NCI-H345 (cell line): ENCODE data around the gene SNUPN.
"Not testable (repeated sequence)": the region's sequence is repeated elsewhere in the genome, so short reads cannot be mapped to it uniquely, and the experiment has no call there.

Experiments used
- DNase-seq: peaks from one replicate; lab custom pipeline; 2025; lab: John Stamatoyannopoulos, UW

Gene SNUPN

DNA sequence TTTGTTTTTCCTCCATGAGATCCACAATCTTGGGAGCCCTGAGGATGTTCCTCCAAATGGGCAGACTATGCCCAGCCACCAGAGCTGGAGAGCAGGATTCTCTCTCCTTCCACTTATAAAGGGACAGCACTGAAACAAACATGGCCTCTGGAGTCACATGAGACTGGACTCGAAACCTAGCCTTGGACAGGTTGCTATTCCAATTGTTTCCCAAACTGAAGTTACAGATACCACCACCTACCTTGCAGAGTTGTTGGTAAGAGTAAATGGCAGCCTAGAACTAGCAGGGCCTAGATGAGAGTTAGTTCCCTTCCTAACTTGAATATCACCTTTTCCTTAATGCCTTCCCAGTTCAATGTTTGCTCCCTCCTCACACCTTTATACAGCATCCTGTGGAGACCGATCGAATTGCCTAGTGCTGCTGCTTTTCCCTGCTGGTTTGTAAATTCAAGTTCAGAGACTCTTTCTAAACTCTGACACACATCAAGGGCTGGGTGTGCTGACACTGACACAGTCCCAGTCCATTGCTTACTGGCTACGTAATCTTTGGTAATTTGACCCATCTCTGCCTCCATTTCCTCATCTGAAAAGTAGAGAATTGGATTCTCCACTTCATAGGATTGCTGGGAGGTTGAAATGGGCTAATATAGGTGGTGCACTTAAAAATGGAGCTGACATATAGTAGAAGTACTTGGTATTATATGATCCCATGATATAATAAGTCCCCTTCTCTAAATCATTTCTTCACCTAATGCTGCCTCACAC, 11.9 kb upstream of the SNUPN start:
- DNase-seq: no peak

DNA sequence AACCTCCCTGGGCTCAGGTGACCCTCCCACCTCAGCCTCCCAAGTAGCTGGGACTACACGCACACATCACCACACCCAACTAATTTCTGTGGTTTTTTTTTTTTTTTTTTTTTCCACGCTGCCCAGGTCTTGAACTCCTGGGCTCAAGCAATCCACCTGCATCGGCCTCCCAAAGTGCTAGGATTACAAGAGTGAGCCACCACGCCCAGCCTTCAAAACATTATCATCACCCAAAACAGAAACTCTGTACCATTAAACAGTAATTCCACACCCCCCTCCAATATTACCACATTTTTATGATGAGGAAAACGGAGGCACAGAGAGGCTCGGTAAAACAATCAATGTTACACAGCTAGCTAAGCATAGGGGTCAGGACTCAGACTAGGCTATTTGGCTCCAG, 10.5 kb upstream of the SNUPN start:
- no peak for DNase-seq

DNA sequence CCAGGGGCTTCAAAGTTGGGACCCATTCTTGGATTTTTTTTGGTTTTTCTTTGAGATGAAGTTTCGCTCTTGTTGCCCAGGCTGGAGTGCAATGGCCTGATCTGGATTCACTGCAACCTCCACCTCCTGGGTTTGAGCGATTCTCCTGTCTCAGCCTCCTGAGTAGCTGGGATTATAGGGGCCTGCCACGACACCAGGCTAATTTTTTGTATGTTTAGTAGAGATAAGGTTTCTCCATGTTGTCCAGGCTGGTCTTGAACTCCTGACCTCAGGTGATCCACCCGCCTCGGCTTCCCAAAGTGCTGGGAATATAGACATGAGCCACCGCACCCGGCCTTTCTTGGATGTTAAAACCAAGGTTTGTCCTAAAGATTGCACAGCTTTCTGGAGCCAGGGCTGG, 8.4 kb upstream of the SNUPN start:
- DNase-seq: not testable (repeated sequence)

DNA sequence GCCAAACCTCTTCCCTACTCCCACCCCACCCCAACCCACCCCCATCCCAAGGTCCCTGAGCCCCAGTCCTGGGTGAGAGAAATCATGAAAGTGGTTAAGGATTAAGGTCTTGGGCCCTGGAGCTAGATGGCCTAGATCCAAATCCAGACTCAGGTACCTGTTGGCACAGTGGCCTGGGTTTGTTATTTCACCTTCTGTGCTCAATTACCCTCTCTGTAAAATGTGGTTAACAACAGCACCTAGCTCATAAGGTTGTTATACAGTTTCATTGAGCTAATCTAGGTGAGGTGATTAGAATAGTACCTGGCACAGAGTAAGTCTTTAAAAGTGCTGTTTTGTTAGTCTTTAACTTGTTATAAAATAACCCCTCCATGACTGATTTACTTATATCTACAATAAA, 6.4 kb upstream of the SNUPN start:
- DNase-seq: no peak

DNA sequence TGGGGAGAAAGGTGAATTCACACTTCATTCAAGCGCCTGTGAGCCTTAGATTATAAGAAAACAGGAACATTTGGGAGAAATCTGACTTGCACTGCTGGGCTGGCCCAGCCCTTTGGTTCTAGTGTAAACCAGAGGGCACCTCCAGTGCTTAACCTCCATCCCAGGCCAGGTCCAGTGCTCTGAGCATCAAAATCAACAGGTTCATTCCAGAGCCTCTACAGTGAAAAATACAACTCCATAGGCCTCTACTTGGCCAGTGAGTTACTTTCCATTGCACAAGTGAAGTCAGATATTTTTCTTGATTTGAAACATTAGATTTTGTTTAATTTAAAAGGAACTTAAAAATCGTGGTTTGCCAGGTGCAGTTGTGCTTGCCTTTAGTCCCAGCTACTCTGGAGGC, 3.0 kb downstream of the SNUPN start:
- DNase-seq: no peak

DNA sequence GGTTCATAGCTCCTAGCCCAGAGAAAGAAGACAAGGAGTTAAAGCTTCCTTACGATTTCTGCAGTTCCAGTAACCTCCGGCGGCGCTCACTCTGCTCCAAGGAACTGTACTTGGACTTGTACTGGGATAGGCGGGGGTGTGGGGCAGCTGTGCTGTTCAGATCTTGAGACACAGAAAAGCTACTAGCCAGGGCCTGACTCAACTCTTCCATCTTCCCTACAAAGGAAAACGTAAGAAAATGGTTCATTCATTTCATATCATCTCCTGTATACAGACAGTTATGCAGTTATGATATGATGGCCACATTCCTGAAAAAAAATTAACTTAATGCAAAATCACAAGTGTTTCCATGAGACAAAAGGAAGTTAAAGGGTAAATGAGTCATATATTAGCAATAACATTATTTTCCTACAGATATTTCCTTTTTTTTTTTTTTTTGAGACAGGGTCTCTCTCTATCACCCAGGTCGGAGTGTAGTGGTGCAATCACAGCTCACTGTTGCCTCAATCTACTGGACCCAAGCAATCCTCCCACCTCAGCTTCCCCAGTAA, 4.6 kb downstream of the SNUPN start:
- DNase-seq: no peak

DNA sequence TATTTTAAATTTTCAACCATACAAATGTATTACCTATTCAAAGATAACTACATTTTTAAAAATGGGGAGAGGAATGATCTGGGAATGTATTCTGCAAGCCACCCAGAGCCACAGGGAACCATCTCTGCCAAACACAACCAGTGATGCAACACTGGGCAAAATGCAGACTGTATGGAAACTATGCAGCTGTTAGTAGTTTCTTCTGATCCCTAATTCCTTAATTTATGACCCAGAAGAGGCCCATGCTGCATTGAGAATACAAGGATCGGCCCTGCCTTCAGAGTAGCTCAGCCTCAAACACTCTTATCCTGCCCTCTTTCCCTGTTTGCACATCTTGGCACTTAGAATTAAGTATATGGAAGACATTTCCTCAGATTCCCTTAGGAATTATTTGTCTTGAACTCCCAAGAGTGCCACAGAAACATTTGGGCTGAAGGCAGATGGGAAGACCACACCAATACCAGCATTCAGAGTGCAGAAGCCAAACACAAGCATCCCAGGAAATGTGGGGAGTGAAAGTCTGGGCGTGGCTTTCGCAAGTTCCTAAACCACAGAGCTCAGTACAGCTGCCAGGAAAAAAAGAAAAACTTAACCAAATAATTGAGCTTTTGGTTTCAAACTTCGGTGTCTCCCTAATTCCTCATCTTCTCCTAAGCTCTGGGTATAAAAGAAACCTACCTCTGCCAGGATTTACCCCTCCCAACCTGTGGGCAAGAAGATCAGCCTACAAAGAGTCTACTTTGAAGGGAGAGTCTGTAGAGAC, 5.3 kb downstream of the SNUPN start:
- DNase-seq: no peak

DNA sequence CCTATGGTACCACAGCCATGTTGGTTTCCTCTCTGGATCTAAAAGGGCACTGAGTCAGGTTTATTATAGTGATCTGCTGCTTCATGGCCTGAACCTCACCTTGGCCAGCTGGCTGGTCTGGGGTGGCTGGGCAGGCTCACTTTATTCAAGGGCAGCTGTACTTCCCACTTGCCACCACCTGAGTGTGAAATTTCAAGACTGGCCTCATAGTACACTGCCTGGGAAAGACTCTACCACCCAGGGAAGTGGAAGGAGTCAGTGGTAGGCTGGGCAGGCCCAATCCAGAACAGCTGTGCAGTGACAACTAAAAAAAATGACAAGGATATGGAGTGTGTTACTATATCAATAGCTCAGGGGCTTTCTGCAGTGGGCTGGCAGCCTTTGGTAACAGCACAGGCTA, 8.8 kb downstream of the SNUPN start:
- no peak for DNase-seq

DNA sequence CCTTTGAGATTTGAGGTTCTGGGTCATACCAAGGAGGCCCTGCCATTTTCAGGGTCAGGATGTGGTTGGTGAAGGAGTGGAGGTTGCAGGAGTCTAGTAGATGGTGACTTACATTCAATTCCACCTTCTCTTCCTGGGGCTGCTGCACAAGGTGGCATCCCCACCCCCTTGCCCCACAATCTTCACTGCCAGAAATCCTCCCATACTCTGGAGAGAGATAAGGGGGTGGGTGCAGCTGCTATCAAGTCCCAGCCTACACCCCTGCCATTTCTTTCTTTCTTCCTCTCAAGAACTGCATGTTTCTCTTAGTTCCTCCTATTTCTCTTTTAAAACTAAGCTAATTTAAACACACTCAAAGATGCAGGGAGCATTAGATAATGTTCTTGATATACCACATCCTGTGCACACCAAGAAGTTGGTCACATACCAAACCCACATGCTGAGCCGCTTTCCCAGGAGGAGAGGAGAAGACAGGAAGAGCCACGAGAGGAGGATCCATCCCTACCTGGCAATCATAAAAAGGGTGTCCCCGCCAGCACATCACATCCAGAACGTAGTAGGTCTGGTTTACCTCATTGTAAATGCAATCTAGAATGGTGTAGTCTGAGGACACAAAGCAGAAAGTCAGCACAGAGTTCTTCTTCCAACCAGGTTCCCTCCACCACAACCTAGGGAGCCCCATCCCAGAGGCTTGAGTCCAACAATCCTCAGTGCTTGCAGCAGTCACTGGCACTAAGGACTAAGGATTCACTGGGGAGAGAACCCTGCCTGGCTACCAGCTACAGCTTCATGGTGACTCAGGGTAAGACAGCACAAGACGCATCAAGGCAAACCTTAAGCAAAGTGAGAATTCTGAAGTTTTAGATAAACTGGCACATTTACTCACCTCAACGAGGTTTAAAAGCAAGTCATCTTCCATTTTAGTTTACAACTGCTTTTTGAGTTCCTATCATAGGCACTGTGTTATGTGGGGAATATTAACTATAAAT, 18.5 kb downstream of the SNUPN start:
- DNase-seq: no peak

DNA sequence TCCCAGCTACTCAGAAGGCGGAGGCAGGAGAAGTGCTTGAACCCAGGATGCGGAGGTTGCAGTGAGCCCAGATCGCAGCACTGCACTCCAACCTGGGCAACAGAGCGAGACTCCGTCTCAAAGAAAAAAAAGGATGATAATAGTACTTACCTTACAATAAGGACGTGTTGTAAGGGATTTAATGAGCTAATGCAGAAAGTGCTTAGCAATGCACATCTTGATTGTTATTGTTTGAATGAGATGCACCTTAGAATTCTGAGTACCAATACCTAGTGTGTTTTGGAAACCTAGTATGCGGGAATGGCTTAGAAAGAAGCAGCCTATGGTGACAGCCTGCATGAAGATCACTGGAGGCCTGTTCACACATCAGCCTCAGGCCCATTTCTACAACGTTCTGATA, 19.5 kb downstream of the SNUPN start:
- no peak for DNase-seq

DNA sequence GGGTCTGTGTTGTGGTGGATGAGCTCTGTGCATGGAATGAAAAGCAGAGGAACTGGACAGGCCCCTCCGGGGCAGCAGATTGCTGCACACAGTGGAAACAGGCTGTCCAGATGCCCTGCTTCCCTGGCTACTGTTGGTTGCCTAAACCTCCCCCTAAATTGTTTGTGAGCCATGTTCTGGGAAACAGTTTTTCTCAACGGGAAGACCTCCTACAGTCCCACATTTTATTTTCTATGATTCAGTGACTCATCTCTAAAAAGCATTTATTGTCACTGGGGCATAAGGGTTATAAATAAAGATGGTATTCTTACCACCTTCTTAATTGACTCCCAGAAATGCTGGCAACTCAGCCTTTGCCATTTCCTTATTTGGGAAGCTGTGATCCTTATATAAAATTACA, 26.1 kb downstream of the SNUPN start:
- no peak for DNase-seq

DNA sequence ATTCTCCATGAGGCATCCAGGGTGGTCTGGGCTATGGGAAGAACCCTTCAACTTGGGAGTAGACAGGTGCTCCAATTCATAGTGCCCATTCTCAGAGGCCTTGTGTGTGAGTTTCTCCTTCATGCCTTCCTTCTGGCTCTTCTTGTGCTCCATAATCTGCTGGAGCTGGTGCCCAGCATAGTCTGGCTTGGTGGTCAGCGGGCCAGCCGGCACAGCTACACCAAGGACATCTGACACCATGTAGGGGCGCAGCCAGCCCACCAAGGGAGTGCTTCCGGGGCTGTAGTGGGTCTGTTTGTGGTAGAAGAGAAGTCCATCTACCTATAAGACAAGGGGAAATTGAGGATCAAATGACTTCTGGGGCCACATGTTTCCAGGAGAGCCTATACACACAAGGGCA, 27.2 kb downstream of the SNUPN start:
- DNase-seq: no peak

DNA sequence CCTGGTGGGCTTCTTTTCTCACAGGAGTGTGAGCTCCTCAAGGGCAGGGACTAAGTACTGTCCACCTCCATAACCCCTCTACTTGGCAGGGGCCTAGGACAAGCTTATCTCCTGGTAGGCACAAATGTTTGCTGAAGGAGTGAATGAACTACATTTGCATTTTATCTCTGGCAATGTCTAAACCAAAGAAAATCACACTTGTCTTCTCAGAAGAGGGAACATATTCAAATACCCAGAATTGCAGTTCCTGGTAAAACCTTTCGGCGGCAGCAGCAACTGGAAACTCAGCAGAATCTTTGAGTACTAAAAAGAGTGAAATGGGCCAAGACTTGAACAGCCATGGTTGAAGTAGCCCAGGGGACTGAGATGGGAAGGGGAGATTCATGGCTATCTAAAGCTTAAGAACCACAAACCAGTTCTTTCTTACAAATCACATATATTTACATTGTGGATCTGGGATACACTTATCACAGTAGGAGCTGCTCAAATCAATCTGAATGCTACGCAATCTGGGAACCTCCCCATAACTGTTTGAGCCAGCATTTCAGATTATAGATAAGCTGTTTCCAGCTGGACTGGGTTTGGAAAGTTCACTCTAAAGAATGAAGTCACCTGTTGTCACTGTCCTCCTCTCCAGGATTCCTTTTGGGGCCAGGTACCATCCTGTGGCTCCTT, 27.7 kb downstream of the SNUPN start:
- no peak for DNase-seq

DNA sequence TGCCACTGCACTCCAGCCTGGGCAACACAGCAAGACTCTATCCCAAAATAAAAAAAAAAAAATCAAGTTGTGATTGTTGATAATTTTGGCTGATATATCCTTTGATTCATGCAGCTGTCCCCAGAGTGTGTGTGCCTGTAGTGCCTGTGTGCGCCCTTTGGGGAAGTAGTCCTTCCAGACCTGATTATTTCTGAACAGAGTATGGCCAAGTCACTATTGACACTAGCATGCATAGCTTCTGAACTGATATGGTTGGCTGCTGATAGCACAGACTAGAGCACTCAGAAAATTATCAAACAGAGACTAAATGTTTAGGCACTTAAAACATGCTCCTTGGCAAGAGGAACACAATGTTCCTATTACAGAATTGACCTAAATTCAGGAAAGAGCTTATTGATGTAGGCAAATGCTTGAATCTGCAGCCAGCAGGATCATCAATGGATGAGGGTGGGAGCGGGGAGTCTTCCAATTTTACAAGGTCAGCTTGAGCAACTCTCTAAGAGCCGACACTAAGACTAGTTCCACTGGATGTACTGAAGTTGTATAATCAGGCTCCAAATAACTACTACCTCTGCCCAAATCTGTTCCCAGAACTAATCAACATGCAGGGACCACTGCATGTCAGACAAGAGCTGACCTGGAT, 28.7 kb downstream of the SNUPN start:
- no peak for DNase-seq

DNA sequence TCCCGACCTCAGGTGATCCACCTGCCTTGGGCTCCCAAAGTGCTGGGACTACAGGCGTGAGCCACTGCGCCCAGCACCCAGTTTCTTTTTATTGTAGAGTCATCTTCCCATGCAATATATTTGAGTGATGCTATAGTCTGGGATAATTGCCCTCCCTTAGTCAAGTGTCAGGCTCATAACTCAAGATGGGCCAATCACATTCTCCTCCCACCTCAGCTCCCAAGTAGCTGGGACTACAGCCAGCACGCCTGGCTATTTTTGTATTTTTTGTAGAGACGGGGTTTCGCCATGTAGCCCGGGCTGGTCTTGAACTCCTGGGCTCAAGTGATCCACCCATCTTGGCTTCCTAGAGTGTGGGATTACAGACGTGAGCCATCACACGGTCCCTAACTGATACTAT, 31.2 kb downstream of the SNUPN start:
- no peak for DNase-seq

DNA sequence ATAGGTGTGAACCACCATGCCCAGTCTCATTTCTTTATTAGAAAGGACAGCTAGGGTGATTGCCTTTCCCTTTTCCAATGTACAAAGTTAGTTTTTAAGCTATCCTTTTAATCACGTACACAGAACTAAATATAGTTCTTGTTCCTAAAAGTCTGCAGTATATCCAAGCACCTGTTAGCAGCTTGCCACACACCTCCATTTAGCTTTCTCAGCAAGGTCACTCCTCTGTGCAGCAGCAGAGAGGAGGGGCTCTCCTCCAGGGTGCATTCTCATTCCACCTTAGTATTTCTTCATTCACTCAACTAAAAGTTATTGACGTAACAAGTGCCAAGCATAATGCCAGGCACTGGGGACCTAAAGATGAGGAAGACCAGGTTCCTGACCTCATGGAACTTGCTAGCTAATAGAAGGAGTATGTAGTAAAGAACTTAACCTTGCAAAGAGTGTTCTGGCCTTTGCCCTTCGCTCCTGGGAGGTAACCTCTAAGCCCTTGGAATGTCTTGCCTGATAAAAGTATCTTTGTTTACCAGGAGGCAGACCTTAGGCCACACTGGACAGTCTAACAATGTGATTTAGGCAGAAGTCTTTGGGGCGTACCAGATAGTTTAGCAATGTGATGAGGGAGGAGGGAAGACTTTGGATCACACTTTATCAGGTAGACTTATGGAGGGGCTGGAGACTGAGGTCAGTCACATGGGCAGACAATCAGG, 33.7 kb downstream of the SNUPN start:
- no peak for DNase-seq

DNA sequence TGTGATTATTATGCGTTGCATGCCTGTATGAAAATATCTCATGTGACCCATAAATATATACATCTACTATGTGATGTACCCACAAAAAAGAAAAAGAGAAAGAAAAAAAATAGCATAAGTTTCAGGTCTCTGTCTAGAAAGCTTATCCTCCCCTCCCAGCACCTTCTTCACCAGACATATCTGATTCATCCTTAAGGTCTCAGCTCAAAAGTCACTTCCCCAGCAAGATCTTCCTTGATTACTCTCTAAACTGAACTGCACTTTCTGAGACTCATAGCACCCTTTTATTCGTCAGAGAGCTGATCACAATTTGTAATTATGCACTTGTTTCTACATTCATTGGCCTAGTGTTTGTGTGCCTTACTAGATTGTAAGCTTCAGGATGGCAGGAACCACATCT, 35.3 kb downstream of the SNUPN start:
- no peak for DNase-seq

DNA sequence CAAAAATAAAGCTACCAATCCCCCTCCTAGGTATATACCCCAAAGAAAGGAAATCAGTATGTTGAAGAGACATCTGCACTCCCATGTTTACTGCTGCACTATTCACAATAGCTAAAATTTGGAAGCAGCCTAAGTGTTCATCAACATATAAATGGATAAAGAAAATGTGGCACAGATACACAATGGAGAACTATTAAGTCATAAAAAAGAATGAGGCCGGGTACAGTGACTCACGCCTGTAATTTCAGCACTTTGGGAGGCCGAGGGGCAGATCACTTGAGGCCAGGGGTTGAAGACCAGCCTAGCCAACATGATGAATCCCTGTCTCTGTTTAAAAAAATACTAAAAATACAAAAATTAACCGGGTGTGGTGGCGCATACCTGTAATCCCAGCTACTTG, 36.5 kb downstream of the SNUPN start:
- DNase-seq: no peak

DNA sequence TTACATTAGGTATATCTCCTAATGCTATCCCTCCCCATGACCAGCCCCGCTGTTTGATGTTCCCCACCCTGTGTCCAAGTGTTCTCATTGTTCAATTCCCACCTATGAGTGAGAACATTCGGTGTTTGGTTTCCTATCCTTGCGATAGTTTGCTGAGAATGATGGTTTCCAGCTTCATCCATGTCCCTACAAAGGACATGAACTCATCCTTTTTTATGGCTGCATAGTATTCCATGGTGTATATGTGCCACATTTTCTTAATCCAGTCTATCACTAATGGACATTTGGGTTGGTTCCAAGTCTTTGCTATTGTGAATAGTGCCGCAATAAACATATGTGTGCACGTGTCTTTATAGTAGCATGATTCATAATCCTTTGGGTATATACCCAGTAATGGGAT, 39.1 kb downstream of the SNUPN start:
- DNase-seq: not testable (repeated sequence)

DNA sequence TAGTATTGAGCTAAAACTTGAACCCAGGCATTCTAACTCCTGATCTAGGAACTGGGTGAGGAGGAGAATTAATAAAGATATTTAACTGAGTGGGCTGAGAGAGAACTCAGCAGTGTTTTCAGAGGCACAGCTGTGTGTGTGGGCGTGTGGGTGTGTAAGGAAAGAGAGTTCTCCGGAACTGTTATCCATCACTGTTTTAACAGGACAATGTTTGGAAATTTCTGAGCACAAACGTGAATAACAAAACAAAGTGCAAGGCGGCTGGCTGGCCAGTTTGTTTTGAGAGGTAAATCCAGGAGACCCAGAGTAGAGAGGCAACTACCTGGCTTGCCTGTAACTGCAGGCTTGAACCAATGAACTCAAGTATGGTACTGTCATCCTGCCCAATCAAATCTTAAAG, 41.4 kb downstream of the SNUPN start:
- no peak for DNase-seq

DNA sequence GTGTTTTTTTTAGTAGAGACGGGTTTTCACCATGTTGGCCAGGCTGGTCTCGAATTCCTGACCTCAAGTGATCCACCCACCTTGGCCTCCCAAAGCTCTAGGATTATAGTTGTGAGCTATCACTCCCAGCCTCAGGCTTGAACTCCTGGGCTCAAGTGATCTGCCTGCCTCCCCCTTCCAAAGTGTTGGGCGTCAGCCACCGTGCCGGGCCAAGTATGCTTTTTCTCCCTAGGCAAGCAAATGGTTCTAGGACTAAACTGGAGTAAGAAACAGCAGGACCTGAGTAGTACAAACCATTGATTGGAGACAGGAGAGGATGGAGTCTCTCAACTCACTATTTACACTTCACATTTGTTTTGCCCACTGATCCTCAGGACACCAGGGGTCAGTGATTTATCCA, 41.8 kb downstream of the SNUPN start:
- DNase-seq: no peak
